HTERT RPE-1 (cell line): ENCODE data around the gene AGPS.
"Not testable (repeated sequence)": the region's sequence is repeated elsewhere in the genome, so short reads cannot be mapped to it uniquely, and the experiment has no call there.

Source experiments
- in situ Hi-C: fragments of 300-500 bp; cut with MboI; formaldehyde crosslinking; loops from 4 replicates; pipeline ENCODE4 v1.14.3; 2020; ENCODE audit warnings: low sequenced_read_pairs

Gene AGPS

GRCh38 chr2:177547772-177548171 is 155.2 kb downstream of the AGPS start:
- in situ Hi-C loops: no loop called here

- in situ Hi-C loops: no loop called here
Measured at GRCh38 chr2:177548636-177549035, 156.1 kb downstream of the AGPS start.

GRCh38 chr2:177549171-177549570 is 156.6 kb downstream of the AGPS start:
- in situ Hi-C loops: no loop called here

GRCh38 chr2:177550264-177551200 is 158.0 kb downstream of the AGPS start:
- in situ Hi-C loops: no loop called here

- in situ Hi-C loops: not testable (repeated sequence)
Measured at GRCh38 chr2:177551360-177551759, 158.8 kb downstream of the AGPS start.

- in situ Hi-C loops: no loop called here
Measured at GRCh38 chr2:177551989-177552421, 159.4 kb downstream of the AGPS start.

GRCh38 chr2:177552422-177553175 is 160.0 kb downstream of the AGPS start:
- in situ Hi-C loops: no loop called here

GRCh38 chr2:177553176-177553884 is 160.8 kb downstream of the AGPS start:
- in situ Hi-C loops: no loop called here

GRCh38 chr2:177554365-177554764 is 161.8 kb downstream of the AGPS start:
- in situ Hi-C loops: no loop called here

GRCh38 chr2:177556153-177556552 is 163.6 kb downstream of the AGPS start:
- in situ Hi-C loops: no loop called here

GRCh38 chr2:177557794-177558193 is 165.2 kb downstream of the AGPS start:
- in situ Hi-C loops: no loop called here

GRCh38 chr2:177559638-177560037 is 167.1 kb downstream of the AGPS start:
- in situ Hi-C loops: no loop called here

- in situ Hi-C loops: no loop called here
Measured at GRCh38 chr2:177568390-177568789, 175.8 kb downstream of the AGPS start.

- in situ Hi-C loops: no loop called here
Measured at GRCh38 chr2:177568893-177569292, 176.3 kb downstream of the AGPS start.

- in situ Hi-C loops: no loop called here
Measured at GRCh38 chr2:177572236-177572671, 179.7 kb downstream of the AGPS start.

- in situ Hi-C loops: no loop called here
Measured at GRCh38 chr2:177573120-177573519, 180.5 kb downstream of the AGPS start.

- in situ Hi-C loops: no loop called here
Measured at GRCh38 chr2:177574356-177574755, 181.8 kb downstream of the AGPS start.

GRCh38 chr2:177575358-177575757 is 182.8 kb downstream of the AGPS start:
- in situ Hi-C loops: no loop called here

- in situ Hi-C loops: no loop called here
Measured at GRCh38 chr2:177577075-177577474, 184.5 kb downstream of the AGPS start.

- in situ Hi-C loops: no loop called here
Measured at GRCh38 chr2:177578454-177578853, 185.9 kb downstream of the AGPS start.

- in situ Hi-C loops: no loop called here
Measured at GRCh38 chr2:177579486-177580036, 187.0 kb downstream of the AGPS start.
